Measurements from ENCODE around the gene WDR46.

WDR46 gene

DNA sequence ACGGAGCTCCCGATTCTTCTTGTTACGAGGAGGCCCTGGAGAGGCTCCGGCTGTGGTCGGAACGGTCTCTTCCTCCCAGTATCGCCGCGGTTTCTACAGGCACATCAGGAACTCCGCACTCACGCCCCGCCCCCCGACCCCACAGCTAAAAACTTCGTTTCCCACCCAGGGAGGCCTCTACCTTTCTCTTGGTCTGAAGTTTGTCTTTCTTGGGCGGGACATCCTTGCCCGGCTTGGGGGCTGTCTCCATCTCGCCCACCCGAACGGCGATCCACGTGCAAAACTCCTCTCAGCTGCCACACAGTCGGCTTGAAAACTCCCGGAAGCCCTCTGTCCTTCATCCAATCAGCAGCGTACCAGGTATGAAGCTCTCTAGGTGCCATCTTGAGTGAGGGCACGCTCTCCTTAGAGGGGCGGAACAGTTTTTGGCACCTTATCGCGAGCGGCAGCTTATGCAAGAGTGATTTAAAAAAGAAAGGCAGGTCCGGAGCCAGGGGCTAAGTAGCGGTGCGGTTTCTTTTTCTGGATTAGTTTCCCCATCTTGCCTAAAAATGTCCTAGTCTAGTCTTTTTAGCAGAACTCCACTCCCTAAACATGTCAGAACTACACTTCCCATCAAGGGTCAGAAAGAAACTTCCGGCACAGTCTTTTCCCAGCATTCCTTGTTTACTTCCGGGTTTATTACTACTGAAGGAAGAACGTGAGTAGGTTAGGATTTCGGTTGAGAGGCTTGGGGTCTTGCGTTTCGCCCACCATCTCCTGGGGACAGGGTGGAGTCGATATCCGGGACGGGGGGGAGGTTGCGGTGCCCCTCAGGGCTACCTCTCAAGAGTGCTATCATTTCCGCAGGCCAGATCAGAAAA is at the start of gene WDR46, which contains the start of gene PFDN6:
Gene WDR46 (minus strand): TSS at position 319 of the 863 bp plus-strand sequence. CDS start 69 bp downstream, at position 250.
Gene PFDN6 (plus strand): TSS at position 681 of the 863 bp plus-strand sequence. CDS start 256 bp downstream, outside the sequence.
- peak within 1 kb of the TSS; percentile 77 for H3K4me3 ChIP-seq (replicated peaks; ENCODE audit: low read depth, low read length)
- no peak for TF ChIP-seq CTCF (IDR thresholded peaks at IDR 0.05; ENCODE audit: low read depth, low read length, missing control alignments)
- DNase-seq (ENCODE audit: extremely low read depth, low read depth) = peak; percentile 73

GRCh38 chr6:33336495-33336894 is 47.5 kb upstream of the WDR46 start:
- DNase-seq (ENCODE audit: extremely low read depth, low read depth) = no peak
- H3K4me3 ChIP-seq (replicated peaks; ENCODE audit: low read depth, low read length) = no peak overlapping the region
- no peak for TF ChIP-seq CTCF (IDR thresholded peaks at IDR 0.05; ENCODE audit: low read depth, low read length, missing control alignments)

- no peak overlapping the region for H3K4me3 ChIP-seq (replicated peaks; ENCODE audit: low read depth, low read length)
- no peak for TF ChIP-seq CTCF (IDR thresholded peaks at IDR 0.05; ENCODE audit: low read depth, low read length, missing control alignments)
- no peak for DNase-seq (ENCODE audit: extremely low read depth, low read depth)
Observed at GRCh38 chr6:33335916-33336315, 46.9 kb upstream of the WDR46 start.

GRCh38 chr6:33333666-33334065 is 44.6 kb upstream of the WDR46 start:
- H3K4me3 ChIP-seq (replicated peaks; ENCODE audit: low read depth, low read length) = no peak overlapping the region
- TF ChIP-seq CTCF (IDR thresholded peaks at IDR 0.05; ENCODE audit: low read depth, low read length, missing control alignments) = no peak
- no peak for DNase-seq (ENCODE audit: extremely low read depth, low read depth)

DNA sequence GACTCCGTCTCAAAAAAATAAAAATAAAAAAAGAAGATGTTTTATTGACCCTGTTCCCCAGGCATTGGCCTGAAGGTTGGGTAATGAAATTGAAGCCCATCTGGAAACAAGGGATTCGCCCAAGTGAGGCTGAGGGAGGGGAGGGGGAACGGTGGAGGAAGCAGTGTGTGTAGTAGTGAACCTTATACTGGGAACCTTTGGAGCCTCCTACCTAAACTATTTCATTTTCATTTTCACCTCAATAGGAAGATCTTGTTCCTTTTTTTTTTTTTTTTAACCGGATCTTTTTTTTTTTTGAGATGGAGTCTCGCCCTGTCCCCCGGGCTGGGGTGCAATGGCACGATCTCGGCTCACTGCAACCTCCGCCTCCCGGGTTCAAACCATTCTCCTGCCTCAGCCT is 41.7 kb upstream of the WDR46 start:
- TF ChIP-seq CTCF (IDR thresholded peaks at IDR 0.05; ENCODE audit: low read depth, low read length, missing control alignments) = no peak
- H3K4me3 ChIP-seq (replicated peaks; ENCODE audit: low read depth, low read length) = no peak overlapping the region
- no peak for DNase-seq (ENCODE audit: extremely low read depth, low read depth)

DNA sequence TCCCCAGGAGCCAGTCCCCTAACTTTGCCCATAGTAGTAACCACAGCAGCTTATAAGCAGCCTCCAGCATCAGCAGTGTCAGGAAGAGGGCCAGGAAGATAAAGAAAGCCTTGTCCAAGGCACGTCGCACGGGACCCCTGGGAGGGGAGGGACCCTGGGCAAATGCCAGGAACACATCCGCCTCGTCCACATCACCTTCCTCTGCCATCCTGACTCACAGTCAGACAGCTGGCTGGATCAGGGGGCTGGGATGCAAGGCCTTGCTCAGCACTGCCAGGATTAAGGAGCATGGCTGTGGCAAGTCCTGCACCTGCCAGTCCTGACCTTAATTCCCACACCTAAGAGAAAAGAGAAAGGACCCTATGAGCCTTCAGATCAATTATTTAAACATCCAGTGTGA is 40.0 kb upstream of the WDR46 start:
- no peak for DNase-seq (ENCODE audit: extremely low read depth, low read depth)
- no peak for TF ChIP-seq CTCF (IDR thresholded peaks at IDR 0.05; ENCODE audit: low read depth, low read length, missing control alignments)
- H3K4me3 ChIP-seq (replicated peaks; ENCODE audit: low read depth, low read length) = no peak overlapping the region
